Colon (tissue), 2 donors: Measurements from ENCODE around the gene TCF3.

ENCODE experiments used
- FAIRE-seq: peaks from 2 replicates; lab custom pipeline; 2012; peaks lifted over from hg19 to GRCh38; lab: Jason Lieb, UNC
- donor health status: control.
- donor health status: control.

Gene TCF3

DNA sequence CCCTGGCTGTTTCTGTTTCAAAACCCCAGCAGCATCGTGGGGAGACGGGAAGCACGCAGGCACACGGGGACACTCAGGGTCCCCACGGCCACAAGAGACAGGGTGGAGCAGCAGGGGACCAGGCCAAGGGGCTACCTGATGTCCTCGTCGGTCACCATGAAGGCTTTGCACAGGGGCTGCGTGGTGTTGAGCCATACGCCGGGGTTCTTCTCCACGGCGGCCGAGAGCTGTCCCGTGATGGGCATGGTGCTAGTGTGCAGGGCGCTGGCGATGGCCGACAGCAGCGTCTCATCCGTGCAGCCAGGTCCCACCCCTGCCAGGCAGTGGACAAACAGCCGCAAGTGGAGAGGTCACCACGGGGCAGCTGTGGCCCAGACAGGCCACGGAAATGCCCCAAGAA, 71.5 kb downstream of the TCF3 start:
- no peak for FAIRE-seq

- no peak for FAIRE-seq
Measured at GRCh38 chr19:1580382-1580781, 72.0 kb downstream of the TCF3 start.

DNA sequence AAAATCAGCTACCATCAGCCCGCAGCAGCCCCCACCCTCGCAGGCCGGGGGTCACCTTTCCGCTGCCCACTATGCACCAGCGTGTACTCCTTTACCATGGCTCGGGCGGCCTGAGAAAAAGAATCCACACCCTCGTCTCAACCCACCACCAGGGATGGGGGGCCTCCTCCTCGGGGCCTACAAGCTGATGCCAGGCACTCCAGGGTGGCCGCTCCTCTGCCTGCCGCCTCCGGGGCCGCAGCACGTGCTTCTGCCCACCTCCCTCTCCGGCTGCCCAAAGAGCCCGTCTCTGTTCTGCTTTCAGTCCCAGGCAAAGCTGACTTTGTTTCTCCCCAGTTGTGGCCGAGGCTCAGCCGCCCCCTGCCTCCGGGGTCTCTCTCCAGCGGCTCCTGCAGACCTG, 73.2 kb downstream of the TCF3 start:
- FAIRE-seq: no peak

DNA sequence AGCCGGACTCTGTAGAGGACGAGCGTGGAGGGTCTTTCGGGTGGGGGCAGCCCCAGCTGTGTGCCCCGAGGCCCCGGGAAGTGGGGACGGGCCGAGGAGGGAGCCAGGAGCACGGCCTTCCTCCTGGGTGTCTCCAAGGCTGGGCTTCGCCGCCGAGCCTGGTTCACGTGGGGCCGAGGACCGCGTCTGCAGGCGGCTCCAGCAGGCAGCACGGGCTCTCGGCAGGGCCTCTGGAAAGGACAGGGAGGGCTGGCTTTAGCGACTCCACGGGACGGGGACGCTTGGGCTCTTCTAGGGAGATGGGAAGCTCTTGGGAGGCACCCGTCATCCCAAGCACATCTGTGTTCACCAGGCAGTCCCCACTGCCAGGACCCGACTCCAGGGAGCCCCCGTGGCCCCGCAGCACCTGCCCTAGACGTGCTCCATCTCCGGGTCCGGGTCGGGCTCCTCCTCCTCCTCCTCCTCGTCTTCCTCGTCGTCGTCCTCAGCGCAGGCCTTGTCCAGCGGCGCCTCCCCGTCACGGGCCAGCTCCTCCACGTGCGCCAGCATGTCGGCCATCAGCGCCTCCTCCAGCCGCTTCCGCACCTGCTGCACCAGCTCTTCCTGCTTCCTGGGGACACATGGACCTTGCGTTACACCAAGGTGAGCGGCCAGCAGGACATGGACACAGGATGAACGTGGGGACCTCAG, 74.3 kb downstream of the TCF3 start:
- FAIRE-seq: no peak

DNA sequence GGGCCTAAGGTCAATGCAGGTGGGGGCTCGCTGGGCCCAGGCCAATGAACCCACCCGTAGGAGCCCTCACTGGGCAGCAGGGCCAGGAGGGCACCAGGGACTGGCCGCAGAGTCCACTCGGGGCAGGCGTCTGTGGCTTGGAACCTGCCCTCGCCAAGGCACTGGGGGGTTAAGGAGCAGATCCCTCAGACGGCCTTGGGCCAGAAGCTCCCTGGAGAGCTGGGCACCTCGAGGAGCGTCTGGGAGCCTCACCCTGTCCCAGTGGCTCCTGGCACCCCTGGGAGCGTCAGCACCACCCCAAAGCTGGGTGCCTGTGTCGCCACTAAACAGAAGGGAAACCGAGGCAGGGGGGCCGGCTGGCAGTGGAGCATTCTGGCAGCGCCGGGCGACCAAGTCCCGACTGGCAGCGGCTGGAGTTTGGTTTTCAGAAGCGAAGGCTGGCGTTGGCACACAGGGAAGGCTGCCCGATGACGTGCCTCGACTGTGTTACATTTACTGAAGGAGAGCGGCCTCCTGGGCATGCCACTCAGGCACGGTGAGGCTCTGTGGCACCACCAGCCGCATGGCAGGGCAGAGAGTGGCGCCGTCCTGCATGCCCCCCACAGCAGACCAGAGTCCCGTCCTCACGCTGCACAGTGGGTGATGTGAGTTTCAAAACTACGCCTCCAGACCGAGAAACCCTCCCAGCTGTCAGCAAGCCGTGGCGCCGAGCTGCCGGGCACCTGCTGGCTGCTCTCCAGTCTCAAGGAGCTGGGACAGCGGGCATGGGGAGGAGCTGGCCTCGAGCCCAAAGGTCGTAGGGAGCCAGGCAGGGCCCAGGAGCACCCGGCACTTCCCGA, 75.1 kb downstream of the TCF3 start:
- FAIRE-seq: no peak

DNA sequence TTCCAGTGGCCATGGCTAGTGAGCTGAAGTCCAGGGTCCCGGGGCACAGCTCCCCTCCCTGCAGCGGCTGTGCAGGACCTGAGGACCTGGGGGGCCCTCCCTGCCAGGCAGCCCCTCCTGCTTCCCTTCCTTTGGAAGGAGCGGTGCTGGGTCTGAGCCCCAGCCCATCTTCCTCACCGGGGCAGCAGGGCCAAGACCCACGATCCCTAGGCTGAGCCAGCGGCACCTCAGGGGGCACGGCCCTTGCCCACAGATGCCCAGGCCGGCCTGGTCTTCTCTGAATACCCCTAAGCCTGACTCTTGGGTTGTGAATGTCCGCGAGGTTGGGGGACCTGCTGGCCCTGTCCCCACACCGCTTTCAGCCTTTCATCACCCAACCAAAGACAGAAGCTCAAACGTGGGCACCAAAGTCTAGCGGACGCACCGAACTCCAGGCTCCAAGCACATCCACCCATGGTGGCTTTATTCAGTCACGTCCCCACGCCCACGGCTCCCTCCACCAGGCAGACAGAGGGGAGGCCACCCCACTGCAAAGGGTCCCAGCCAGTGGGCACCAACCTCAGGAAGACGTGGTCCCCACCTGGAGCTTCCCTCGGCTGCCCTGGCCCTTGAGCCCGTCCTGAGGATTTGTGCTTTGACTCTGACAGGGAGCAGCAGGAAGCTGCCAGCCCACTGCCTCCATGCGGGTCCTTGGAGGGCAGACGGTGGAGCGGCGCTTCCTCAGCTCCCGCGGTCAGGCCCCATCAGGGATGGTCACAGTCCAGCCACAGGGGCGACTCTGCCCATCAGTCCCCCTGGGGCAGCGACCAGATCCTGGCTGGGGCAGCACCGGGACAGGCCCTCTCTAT, 75.9 kb downstream of the TCF3 start:
- FAIRE-seq: no peak

DNA sequence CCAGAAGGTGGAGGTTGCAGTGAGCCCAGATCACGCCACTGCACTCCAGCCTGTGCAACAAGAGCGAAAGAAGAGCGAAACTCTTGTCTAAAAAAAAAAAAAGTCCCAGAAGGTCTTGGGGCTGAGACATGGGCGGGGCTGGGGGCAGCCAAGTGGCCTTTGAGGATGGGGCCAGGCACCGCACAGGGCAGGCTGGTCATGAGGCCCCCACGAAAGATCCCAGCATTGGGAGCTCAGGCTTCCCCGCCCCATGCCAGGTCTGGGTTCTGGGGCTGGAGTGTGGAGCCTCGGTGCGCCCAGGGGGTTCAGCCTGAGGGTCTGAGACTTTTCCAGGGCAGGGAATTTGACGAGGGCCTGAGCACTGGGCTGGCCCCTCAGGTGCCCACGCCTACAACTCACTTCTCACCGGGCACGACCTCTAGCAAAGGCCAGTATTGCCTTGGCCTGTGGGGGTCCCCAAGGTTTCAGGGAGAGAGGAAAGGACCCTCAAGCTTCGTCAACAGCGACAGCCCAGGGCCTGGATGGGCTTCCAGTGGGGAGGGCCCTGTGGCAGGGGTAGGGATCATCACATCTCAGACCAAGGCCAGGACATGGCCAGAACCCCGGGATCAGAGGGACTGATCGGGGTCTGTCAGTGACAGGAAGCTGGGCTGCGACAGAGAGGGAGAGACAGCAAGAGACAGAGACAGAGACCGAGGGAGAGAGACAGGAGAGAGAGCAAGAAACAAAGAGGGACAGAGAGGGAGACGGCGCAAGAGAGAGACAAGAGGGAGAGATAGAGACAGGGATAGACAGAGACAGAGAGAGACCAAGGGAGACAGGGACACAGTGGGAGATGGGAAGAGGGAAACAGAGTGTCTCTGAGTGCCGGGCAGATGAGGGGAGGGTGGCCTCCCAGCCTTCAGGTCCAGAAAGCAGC, 76.8 kb downstream of the TCF3 start:
- FAIRE-seq: no peak

DNA sequence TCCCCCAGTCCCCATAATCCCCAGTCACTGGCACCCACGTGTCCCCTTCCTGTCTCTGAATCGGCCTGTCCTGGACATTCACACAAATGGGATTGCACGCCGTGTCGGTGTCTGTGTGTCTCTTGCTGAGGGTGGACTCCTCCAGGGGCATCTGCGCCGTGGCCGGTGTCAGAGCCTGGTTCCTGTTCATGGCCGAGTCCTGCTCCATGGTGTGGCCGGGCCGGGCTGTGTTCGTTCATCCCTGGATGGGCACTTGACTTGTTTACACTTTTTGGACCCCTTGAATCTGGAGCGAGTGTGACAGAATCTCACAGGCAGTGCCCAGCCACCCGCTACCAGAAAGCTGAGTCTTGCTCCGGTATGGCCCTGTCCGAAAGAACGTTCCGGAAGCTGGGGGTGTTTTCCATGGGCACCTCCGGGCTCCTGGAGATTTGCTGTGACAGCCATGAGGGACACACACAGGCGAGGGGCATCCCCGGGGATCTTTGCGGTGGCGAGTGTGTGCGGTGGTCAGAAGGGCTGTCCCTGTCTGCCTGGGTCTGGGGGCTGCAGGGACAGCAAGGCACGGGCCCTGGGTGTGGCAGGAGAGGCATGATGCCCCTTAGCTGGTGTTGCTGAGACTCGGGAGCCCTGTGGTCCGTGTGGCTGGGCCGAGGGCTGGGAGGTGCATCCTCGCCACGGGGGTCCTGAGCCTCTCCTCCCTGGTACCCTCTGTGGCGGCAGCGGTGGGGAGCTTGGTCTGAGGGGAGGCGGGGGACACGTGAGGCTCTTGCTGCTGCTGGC, 77.9 kb downstream of the TCF3 start:
- no peak for FAIRE-seq

DNA sequence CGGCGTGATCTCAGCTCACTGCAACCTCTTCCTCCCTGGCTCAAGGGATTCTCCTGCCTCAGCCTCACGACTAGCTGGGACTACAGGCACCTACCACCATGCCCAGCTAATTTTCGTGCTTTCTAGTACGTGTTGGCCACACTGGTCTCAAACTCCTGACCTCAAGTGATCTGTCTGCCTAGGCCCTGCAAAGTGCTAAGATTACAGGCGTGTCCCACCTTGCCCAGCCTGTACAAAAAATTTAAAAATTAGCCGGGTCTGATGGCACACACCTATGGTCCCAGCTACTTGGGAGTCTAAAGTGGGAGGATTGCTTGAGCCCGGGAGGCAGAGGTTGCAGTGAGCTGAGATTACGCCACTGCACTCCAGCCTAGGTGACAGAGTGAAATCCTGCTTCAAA, 79.6 kb downstream of the TCF3 start:
- no peak for FAIRE-seq

GRCh38 chr19:1571358-1571757, 81.1 kb downstream of the TCF3 start:
- no peak for FAIRE-seq

DNA sequence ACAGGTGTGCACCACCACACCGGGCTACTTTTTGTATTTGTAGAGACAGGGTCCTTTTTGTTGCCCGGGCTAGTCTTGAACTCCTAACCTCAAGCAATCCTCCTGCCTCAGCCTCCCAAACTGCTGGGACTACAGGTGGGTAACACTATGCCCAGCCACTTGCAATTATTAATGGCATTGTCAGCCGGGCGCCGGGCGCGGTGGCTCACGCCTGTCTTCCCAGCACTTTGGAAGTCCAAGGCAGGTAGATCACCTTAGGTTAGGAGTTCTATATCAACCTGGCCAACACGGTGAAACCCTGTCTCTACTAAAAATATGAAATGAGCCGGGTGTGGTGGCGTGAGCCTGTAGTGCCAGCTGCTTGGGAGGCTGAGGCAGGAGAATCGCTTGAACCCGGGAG, 81.6 kb downstream of the TCF3 start:
- FAIRE-seq: no peak

GRCh38 chr19:1569997-1570396, 82.4 kb downstream of the TCF3 start:
- FAIRE-seq: no peak

DNA sequence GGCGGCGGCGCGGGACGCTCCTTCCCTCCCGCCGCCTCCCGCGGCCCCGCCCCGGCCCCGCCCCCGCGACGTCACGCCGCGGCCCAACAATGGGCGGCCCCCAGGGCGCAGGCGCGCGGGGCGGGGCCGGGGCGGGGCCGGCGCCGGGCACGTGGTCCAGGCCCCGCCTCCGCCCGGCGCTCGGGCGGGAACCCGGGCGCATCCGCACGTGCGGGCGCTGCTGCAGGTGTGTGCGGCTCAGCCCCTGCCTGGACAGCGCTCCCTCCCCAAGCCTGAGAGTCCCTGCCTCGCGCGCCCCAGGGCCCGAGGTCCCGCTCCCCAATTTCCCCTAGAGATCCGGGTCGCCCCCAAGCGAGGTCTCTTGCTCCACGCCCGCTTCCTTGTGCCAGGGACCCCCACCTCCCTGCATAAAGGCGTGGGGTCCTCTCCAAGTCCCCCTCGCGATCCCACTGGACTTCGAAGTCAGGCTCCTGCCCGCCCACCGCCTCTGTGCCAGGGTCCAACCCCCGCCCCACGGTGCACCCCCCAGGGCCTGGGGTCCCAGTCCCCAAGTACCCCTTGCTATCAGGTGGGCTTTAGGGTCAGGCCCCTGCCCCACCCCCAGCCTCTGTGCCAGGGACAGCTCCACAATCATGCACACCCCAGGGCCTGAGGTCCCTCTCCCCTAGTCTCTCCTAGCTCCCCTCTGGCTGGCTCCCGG, 83.9 kb downstream of the TCF3 start, which contains the start of gene MEX3D:
TSS of gene MEX3D (minus strand) at position 6 of the 700 bp plus-strand sequence. CDS start 267 bp downstream, outside the sequence.
- FAIRE-seq: no peak

DNA sequence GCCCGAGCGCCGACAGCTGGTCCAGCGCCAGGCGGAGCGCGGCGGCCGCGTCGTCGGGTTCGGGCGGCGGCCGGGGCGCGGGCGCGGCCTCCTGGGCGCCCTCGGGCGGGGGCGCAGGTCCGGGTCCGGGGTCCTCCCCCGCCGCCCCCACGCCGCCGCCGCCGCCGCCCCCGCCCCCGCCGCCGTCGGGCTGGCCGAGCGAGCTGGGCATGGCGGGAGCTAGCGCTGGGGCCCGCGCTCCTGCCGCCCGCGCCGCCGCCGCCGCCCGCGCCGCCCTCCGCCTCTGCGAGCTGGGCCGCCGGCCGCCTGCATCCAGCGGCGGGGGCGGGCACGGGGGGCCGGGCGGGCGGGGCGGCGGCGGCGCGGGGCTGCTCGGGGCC, 84.6 kb downstream of the TCF3 start:
- no peak for FAIRE-seq

DNA sequence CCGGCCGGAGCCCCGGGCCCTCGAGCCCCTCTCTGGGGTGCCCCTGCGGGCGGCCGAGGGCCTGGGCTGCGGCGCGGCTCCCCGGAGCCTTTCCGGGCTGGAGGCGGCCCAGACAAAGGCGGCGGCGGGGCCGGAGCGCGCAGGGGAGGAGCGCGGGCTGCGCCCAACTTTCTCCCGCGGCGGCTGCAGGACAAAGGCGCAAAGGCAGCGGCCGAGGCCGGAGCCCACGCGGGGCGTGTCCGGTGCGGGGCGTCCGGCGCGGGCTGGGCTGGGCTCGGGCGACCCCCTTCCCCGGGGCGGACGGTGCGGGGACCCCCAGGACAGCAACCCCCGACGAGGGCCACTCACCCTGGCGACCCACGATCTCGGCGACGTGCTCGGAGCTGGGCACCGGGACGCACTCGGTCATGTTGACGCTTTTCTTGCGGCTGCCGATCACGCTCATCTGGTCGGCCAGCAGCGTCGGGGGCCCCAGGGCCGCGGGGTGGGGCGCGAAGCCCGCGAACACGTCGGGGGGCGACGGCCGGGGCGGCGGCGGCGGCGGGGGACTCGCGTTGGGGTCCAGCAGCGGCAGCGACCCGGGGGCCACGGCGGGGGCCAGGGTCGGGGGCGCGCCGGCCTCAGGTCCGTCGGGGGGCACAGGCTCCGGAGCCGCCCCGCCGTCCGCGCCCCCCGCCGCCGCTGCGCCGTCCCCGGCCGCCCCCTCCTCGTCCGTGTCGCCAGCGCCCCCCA, 85.1 kb downstream of the TCF3 start:
- FAIRE-seq: no peak

DNA sequence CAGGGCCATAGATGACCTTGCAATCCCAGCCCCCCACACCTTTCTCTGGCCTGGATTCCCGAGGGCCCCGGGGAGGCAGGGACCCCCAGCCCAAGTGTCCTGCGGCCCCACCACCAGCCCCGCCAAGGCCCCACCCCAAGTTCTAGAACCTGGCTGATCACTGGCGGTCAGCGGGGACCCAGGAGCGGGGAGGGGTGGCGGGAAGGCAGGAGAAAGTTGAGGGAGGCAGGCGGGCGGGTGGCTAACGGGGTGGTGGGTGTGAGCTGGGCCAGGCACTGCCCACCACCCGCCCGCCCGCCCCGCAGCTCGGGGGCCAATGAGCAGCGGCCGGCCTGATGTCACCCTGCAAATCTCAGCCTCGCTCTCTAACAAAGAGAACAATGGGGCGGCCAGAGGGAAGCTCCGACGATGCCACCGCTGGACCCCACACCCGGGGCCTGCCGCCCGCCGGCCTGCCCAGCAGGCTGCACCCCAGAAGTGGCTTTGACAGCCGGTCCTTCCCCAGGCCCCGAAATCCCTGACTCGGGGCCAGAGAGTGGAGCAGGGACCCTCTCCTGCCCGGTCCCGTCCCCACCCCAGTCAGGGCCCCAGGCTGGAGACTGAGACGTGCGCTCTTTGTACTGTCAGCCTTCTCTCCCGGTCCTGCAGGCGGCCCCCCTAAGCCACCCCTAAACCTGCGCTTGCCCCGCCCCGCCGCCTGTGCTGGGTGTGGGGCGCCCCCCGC, 85.9 kb downstream of the TCF3 start:
- no peak for FAIRE-seq

GRCh38 chr19:1563251-1563650, 89.2 kb downstream of the TCF3 start:
- no peak for FAIRE-seq

DNA sequence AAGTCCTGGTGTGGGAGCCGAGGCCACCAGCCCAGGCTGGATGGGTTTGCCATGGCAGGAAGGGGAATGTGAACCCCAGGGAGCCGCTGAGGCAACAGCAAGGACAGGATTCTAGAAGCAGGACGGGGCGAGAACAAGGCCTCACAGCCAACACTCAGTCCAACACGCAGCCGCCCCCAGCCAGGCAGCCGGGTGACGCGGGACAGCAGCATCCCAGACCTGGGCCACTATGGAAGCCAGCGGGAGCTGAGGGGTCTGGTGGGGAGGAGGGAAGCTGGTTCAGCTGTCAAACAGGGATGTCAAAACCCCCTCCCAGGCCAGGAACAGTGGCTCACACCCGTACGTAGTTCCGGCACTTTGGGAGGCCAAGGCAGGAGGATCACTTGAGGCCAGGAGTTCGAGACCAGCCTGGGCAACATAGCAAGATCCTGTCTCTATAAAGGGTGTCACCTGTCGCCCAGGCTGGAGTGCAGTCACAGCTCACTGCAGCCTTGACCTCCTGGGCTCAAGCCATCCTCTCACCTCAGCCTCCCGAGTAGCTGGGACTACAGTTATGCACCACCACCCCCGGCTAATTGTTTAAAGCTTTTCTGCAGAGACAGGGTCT, 91.1 kb downstream of the TCF3 start:
- FAIRE-seq: no peak
